Activated naive CD8-positive, alpha-beta T cell treated with anti-CD3 and anti-CD28 coated beads, Interleukin-2, amount 50 U/mL, for 24 hours (primary cell): ENCODE measurements around the gene ACYP2.

Source experiments
- ATAC-seq: fragments of 150-1000 bp; cut with Tn5 transposase; one replicate; pipeline ENCODE4 v1.10.0; 2021
- DNase-seq: peaks from one replicate; pipeline ENCODE4 v3.0.0; 2021
- H3K27ac Mint-ChIP-seq: one replicate; pipeline ENCODE4 v1.8.0; 2021; ENCODE audit warnings: mild to moderate bottlenecking, mixed read lengths
- H3K27me3 Mint-ChIP-seq: one replicate; pipeline ENCODE4 v1.8.0; 2021; ENCODE audit warnings: mixed read lengths
- H3K36me3 Mint-ChIP-seq: one replicate; pipeline ENCODE4 v1.8.0; 2021; ENCODE audit warnings: low read depth, mixed read lengths
- H3K4me1 Mint-ChIP-seq: one replicate; pipeline ENCODE4 v1.8.0; 2021; ENCODE audit warnings: mixed read lengths
- H3K4me3 Mint-ChIP-seq: one replicate; pipeline ENCODE4 v1.8.0; 2021; ENCODE audit warnings: mild to moderate bottlenecking, moderate library complexity, mixed read lengths
- H3K9me3 Mint-ChIP-seq: one replicate; pipeline ENCODE4 v1.8.0; 2021; ENCODE audit warnings: mixed read lengths

Gene ACYP2

DNA sequence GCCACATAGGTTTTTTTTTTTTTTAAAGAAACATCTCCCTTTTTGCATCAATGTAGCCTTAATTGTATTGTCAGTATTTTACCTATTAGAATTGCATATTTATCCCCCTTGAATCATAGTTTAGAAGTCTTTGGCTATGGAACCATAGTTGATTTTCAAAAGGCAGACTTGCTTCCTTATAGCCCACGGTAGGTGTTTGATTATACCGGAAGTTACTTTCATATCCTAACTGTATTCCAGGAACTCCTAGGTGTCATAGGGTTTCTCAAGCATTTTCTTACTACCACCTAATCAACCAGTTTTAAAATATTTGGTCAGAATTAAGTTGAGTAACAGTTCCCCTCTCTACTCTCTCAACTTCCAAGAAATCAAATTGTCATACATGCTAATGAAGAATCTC, 227.2 kb downstream of the ACYP2 start:
- no peaks in the 10 kb centered on the region for H3K36me3 Mint-ChIP-seq
- no peak for ATAC-seq
- no peak overlapping the region for H3K27ac Mint-ChIP-seq
- H3K27me3 Mint-ChIP-seq, result peaks cover 16% of the 10 kb centered on the region
- H3K9me3 Mint-ChIP-seq, result no peaks in the 10 kb centered on the region
- H3K4me1 Mint-ChIP-seq, result no peaks in the 10 kb centered on the region
- no peak overlapping the region for H3K4me3 Mint-ChIP-seq
- DNase-seq, result no peak

GRCh38 chr2:54347622-54348021, 232.2 kb downstream of the ACYP2 start:
- Mint-ChIP-seq H3K27me3 (peaks cover 7% of the 10 kb centered on the region), H3K9me3 (no peaks in the 10 kb centered on the region), H3K4me3 (no peak overlapping the region), H3K36me3 (no peaks in the 10 kb centered on the region), H3K27ac (no peak overlapping the region), H3K4me1 (no peaks in the 10 kb centered on the region)
- DNase-seq, result no peak
- ATAC-seq, result no peak

DNA sequence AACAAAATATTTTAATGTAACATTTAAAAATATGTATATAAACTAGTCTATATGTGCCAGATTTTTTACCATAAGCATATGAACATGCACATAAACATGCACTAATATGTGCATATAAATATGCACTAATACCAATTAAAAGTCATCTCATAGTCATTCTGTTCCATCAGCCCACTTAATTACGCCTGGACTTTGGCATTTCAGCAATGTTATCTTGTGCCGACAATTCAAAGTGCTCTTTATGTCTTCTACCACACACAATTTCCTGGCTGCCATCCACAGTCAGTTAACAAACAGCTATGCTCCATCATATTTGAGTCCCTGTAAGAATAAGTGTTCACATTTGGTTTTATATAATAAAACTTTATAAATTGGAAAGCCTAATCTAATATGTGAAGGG, 233.2 kb downstream of the ACYP2 start:
- H3K4me3 Mint-ChIP-seq, result no peak overlapping the region
- H3K36me3 Mint-ChIP-seq, result no peaks in the 10 kb centered on the region
- no peak for ATAC-seq
- H3K4me1 Mint-ChIP-seq, result no peaks in the 10 kb centered on the region
- peaks cover 9% of the 10 kb centered on the region for H3K27me3 Mint-ChIP-seq
- no peaks in the 10 kb centered on the region for H3K9me3 Mint-ChIP-seq
- DNase-seq, result no peak
- no peak overlapping the region for H3K27ac Mint-ChIP-seq

DNA sequence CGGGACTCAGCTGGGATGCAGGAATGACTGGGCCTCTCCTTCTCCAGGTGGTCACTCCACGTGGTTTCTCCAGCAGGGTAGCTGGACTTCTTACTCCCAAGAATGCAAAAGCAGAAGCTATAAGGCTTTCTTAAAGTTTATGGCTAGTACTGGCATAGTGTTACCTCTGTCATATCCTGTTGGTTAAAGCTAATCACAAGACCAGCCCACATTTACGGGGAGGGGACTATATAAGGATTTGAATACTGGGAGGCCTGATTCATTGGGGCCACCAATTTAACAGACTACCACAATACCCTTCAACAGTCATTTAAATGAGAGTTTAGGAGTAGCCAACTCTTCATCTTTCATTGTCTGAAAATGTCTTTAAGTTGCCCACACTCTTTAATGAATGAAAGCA, 235.0 kb downstream of the ACYP2 start:
- peaks cover 5% of the 10 kb centered on the region for H3K27me3 Mint-ChIP-seq
- ATAC-seq, result no peak
- no peaks in the 10 kb centered on the region for H3K9me3 Mint-ChIP-seq
- DNase-seq, result no peak
- no peak overlapping the region for H3K4me3 Mint-ChIP-seq
- H3K27ac Mint-ChIP-seq, result no peak overlapping the region
- H3K36me3 Mint-ChIP-seq, result no peaks in the 10 kb centered on the region
- H3K4me1 Mint-ChIP-seq, result no peaks in the 10 kb centered on the region

DNA sequence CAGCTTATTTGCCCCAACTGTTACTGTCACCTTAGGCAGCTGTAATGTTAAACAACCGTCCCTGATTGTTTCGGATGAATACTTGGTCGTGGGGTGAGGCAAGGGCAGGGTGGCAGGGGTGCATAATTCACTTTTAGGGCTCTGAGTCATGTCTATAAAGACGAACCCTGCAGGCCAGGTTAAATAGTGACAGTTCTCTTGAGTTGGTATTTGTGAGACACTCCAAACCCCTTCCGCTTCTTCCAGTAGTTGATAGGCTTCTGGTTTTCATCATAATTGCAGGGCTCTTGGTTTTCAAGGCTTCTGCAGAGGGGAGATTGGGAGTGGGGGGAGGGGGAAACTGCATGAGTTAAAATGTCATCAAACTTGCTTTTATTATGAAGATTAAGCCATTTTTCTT, 237.8 kb downstream of the ACYP2 start:
- Mint-ChIP-seq H3K36me3 (no peaks in the 10 kb centered on the region), H3K4me1 (no peaks in the 10 kb centered on the region)

More for the DNA sequence above, 237.8 kb downstream of the ACYP2 start:
- no peak overlapping the region for H3K27ac Mint-ChIP-seq
- ATAC-seq (no peak), DNase-seq (no peak)
- peaks cover 10% of the 10 kb centered on the region for H3K27me3 Mint-ChIP-seq
- no peak overlapping the region for H3K4me3 Mint-ChIP-seq
- H3K9me3 Mint-ChIP-seq, result no peaks in the 10 kb centered on the region
